ENCODE measurements around the gene GPX2.

GRCh38 chr14:64953310-64953654 is 10.7 kb upstream of the GPX2 start:
- TF ChIP-seq EZH2 (IDR thresholded peaks at IDR 0.05; ENCODE audit: borderline replicate concordance, low read length): no peak
- no peak for TF ChIP-seq CTCF (IDR thresholded peaks at IDR 0.05; ENCODE audit: low read length)

All from OCI-LY1 (cell line).